Measurements from ENCODE around the gene GNB1.

The GNB1 gene

DNA sequence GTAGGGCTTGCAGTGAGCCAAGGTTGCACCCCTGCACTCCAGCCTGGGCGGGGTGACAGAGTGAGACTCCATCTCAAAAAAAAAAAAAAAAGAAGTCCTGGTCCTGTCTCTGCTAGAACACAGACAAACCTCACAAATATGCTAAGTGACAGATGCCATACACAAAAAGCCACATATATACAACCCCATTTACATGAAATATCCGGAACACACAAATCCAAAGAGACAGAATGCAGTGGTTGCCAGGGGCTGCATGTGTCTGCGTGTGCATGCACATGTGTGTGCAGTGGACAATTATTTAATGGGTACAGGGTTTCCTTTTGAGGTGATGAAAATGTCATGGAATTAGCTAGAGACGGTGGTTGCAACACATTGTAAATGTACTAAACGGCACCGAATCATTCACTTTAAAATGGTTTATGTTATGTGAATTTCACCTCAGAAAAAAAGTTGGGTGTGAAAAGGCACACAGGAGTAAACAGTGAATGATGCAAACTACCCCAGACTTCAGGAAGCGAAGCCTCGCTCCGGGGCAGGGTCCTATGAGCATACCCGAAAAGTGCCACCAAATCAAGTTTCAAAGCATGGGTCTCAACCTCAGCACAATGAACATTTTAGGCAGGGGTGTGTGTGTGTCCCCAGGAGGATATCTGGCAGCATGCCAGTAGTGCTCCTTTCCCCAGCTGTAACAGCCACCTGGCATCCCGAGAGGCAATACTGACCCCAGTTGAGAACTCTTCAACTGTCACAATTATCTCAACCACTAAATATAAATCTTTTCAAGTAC, 48.3 kb downstream of the GNB1 start:
- Histone ChIP-seq H3K9me3 (ENCODE audit: control insufficient read depth in 1 of 2, low read length in 2 of 2) (no peaks in the 10 kb centered on the region), H3K4me3 (ENCODE audit: low read depth in 1 of 2, low read length in 2 of 2) (no peak overlapping the region), H3K27ac (ENCODE audit: low read length) (no peak overlapping the region), H3K36me3 (ENCODE audit: control insufficient read depth in 1 of 2, insufficient read depth in 2 of 2, low read length in 2 of 2) (peaks cover 0 to 4% of the 10 kb centered on the region in 2 donors), H3K4me1 (ENCODE audit: control insufficient read depth in 1 of 2, insufficient read depth in 2 of 2, low read length in 2 of 2) (peaks cover 6 to 40% of the 10 kb centered on the region in 2 donors), H3K27me3 (ENCODE audit: low read depth, low read length) (no peaks in the 10 kb centered on the region)

DNA sequence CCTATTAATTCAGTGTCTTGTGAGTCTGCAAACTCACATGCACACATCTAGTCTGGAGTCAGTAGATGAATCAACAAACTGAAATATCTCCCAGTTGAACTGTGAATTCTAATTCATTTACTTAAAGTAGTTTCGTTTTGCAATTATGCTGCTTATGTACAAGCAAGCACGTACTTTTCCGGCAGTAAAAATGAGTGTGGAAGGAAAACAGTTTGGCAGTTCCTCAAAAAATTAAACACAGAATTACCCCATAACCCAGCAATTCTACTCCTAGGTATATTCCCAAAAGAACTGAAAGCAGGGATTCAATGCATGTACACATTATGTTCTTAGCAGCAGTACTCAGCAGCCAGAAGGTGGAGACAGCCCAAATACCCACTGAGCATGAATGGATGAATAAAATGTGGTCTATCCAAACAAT, 49.3 kb downstream of the GNB1 start:
- no peaks in the 10 kb centered on the region for H3K27me3 ChIP-seq (ENCODE audit: low read depth, low read length)
- peaks cover 6 to 30% of the 10 kb centered on the region in 2 donors for H3K4me1 ChIP-seq (ENCODE audit: control insufficient read depth in 1 of 2, insufficient read depth in 2 of 2, low read length in 2 of 2)
- H3K36me3 ChIP-seq (ENCODE audit: control insufficient read depth in 1 of 2, insufficient read depth in 2 of 2, low read length in 2 of 2): no peaks in the 10 kb centered on the region
- peak overlapping the region; percentile 21 for H3K27ac ChIP-seq (ENCODE audit: low read length)
- H3K9me3 ChIP-seq (ENCODE audit: control insufficient read depth in 1 of 2, low read length in 2 of 2): no peaks in the 10 kb centered on the region
- H3K4me3 ChIP-seq (ENCODE audit: low read depth in 1 of 2, low read length in 2 of 2): no peak overlapping the region

DNA sequence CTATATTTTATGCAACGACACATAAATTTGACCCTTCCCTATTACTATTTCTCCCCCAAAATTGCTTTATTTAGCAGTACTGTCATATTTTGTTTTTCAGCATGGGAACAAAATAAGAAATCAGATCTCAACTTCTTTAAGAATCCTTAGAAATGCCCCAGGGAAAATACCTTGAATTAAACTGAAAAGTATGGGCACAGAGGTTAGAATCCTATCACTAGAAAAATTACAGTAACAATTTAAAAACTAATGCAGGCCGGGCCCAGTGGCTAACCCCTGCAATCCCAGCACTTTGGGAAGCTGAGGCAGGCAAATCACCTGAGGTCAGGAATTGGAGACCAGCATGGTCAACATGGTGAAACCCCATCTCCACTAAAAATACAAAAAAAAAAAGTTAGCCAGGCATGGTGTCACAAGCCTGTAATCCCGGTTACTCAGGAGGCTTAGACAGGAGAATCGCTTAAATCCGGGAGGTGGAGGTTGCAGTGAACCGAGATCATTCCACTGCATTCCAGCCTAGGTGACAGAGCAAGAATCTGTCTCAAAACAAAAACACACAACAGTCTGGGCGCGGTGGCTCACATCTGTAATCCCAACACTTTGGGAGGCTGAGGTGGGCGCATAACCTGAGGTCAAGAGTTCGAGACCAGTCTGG, 51.4 kb downstream of the GNB1 start:
- Histone ChIP-seq H3K36me3 (ENCODE audit: control insufficient read depth in 1 of 2, insufficient read depth in 2 of 2, low read length in 2 of 2) (peaks cover 0 to 10% of the 10 kb centered on the region in 2 donors), H3K27me3 (ENCODE audit: low read depth, low read length) (no peaks in the 10 kb centered on the region), H3K4me1 (ENCODE audit: control insufficient read depth in 1 of 2, insufficient read depth in 2 of 2, low read length in 2 of 2) (peaks cover 6 to 24% of the 10 kb centered on the region in 2 donors), H3K27ac (ENCODE audit: low read length) (no peak overlapping the region), H3K4me3 (ENCODE audit: low read depth in 1 of 2, low read length in 2 of 2) (no peak overlapping the region), H3K9me3 (ENCODE audit: control insufficient read depth in 1 of 2, low read length in 2 of 2) (no peaks in the 10 kb centered on the region)

DNA sequence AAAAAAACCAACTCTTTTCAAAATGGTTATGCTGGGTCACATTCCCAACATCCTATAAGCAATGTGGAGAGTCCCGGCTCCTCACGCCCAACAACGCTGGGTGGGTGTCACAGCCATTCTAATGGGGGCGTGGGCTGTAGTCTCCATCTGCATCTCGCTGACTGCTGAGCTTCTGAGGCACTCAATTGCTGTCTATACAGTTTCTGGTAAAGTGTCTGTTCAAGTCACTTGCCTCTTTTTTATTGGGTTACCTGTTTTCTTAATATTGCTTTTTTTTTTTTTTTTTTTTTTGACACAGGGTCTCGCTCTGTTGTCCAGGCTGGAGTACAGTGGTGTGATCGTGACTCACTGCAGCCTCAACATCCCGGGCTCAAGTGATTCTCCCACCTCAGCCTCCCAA, 54.8 kb downstream of the GNB1 start:
- H3K27ac ChIP-seq (ENCODE audit: low read length): no peak overlapping the region
- H3K27me3 ChIP-seq (ENCODE audit: low read depth, low read length): no peaks in the 10 kb centered on the region
- peaks cover 8 to 17% of the 10 kb centered on the region in 2 donors for H3K36me3 ChIP-seq (ENCODE audit: control insufficient read depth in 1 of 2, insufficient read depth in 2 of 2, low read length in 2 of 2)
- no peaks in the 10 kb centered on the region for H3K9me3 ChIP-seq (ENCODE audit: control insufficient read depth in 1 of 2, low read length in 2 of 2)
- H3K4me3 ChIP-seq (ENCODE audit: low read depth in 1 of 2, low read length in 2 of 2): no peak overlapping the region
- peaks cover 0 to 10% of the 10 kb centered on the region in 2 donors for H3K4me1 ChIP-seq (ENCODE audit: control insufficient read depth in 1 of 2, insufficient read depth in 2 of 2, low read length in 2 of 2)

DNA sequence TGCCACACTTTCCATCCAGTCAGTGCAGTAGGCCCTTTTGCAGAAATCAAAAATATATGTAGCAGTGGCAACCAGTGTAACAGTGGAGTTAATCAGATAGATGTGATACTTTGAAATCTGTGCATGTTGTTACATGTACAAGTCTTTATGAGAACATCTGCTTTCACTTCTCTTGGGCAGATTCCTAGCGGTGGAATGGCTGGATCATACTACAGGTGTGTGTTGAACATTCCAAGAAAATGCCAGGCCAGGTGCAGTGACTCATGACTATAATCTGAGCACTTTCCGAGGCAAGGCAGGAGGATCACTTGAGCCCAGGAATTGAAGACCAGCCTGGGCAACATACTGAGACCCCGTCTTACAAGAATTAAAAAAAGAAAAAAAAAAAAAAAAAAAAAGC, 55.3 kb downstream of the GNB1 start:
- H3K4me1 ChIP-seq (ENCODE audit: control insufficient read depth in 1 of 2, insufficient read depth in 2 of 2, low read length in 2 of 2): peaks cover 0 to 4% of the 10 kb centered on the region in 2 donors
- H3K27me3 ChIP-seq (ENCODE audit: low read depth, low read length): no peaks in the 10 kb centered on the region
- peaks cover 8 to 17% of the 10 kb centered on the region in 2 donors for H3K36me3 ChIP-seq (ENCODE audit: control insufficient read depth in 1 of 2, insufficient read depth in 2 of 2, low read length in 2 of 2)
- no peaks in the 10 kb centered on the region for H3K9me3 ChIP-seq (ENCODE audit: control insufficient read depth in 1 of 2, low read length in 2 of 2)
- no peak overlapping the region for H3K27ac ChIP-seq (ENCODE audit: low read length)
- H3K4me3 ChIP-seq (ENCODE audit: low read depth in 1 of 2, low read length in 2 of 2): no peak overlapping the region

DNA sequence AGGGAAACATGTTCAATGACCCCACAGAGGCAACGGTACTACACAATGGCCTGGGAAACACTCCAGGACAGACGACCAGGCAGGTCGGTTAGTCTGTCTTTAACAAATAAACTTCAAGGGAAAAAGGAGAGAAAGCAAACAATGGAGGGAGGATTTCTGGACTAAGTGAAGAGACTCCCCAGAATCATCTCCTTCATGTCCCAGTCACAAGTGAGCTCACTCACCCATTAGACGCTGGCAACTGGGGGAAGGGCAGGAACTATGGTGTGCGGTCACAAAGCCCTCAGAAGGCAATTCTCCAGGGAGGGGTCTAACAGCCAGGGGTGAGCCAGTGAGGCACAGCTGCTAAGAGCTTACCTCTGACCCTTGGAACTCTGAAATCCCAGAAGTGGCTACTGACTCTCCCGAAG, 57.0 kb downstream of the GNB1 start:
- Histone ChIP-seq H3K36me3 (ENCODE audit: control insufficient read depth in 1 of 2, insufficient read depth in 2 of 2, low read length in 2 of 2) (peaks cover 8 to 20% of the 10 kb centered on the region in 2 donors), H3K27ac (ENCODE audit: low read length) (no peak overlapping the region), H3K9me3 (ENCODE audit: control insufficient read depth in 1 of 2, low read length in 2 of 2) (no peaks in the 10 kb centered on the region), H3K4me1 (ENCODE audit: control insufficient read depth in 1 of 2, insufficient read depth in 2 of 2, low read length in 2 of 2) (peaks cover 0 to 4% of the 10 kb centered on the region in 2 donors), H3K4me3 (ENCODE audit: low read depth in 1 of 2, low read length in 2 of 2) (no peak overlapping the region), H3K27me3 (ENCODE audit: low read depth, low read length) (no peaks in the 10 kb centered on the region)

DNA sequence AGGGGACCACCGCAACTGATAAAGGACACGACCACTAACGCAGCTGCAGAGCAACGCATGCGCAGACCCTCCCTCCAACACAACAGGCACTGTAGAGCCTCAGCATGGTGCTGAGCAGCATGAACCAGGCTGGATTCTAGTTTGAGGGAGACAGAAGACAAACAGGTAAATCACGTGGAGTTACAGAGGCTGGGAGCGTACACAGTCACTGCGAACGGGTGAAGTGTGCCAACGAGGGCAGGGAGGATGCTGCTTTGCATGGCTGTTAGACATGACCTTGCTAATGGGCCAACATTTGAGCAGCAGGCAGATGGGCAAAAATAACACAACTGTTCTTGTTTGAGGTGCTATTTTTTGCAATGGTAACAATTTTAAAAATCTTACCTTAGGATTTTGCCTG, 57.4 kb downstream of the GNB1 start:
- Histone ChIP-seq H3K4me1 (ENCODE audit: control insufficient read depth in 1 of 2, insufficient read depth in 2 of 2, low read length in 2 of 2) (peaks cover 0 to 4% of the 10 kb centered on the region in 2 donors), H3K4me3 (ENCODE audit: low read depth in 1 of 2, low read length in 2 of 2) (no peak overlapping the region), H3K36me3 (ENCODE audit: control insufficient read depth in 1 of 2, insufficient read depth in 2 of 2, low read length in 2 of 2) (peaks cover 8 to 20% of the 10 kb centered on the region in 2 donors), H3K27me3 (ENCODE audit: low read depth, low read length) (no peaks in the 10 kb centered on the region), H3K9me3 (ENCODE audit: control insufficient read depth in 1 of 2, low read length in 2 of 2) (no peaks in the 10 kb centered on the region), H3K27ac (ENCODE audit: low read length) (no peak overlapping the region)

DNA sequence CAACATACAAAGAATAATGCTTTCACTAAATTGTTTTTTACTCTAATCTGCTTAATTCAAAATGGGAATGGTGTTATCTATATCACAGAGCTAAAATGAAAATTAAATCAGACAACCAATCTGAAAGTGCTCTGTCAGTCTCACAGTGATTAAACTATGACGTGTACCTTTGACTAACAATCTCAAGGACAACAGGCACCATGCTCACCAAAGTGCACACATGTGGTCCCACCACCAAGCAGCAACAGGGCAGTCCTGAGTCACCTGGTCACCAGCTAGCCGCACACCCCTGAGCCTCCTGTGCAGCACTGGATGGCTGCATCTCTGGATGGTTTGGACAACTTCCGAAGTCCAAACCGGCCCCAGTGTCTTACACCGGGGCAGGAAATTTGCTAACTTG, 58.1 kb downstream of the GNB1 start:
- peaks cover 0 to 4% of the 10 kb centered on the region in 2 donors for H3K4me1 ChIP-seq (ENCODE audit: control insufficient read depth in 1 of 2, insufficient read depth in 2 of 2, low read length in 2 of 2)
- no peak overlapping the region for H3K27ac ChIP-seq (ENCODE audit: low read length)
- no peaks in the 10 kb centered on the region for H3K9me3 ChIP-seq (ENCODE audit: control insufficient read depth in 1 of 2, low read length in 2 of 2)

DNA sequence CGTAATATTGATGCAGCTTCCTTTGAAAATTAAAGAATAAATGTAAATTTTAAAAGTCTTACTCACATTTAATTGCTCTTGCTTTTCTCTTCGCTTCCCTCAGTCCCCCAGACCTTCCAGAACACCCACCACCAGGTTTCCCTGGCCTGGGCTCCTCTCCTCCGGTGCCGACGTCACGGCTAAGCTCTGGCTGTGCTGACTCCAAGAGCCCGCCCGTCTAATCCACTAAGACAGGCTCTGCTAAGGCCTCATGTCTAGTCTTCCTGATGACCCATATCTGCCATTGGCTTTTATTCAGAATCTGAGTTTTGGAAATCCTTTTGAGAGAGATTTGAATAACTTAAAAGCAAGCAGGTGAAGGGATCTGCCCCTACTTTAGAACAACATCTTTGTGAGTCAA, 58.7 kb downstream of the GNB1 start:
- H3K27ac ChIP-seq (ENCODE audit: low read length): no peak overlapping the region
- no peaks in the 10 kb centered on the region for H3K27me3 ChIP-seq (ENCODE audit: low read depth, low read length)
- H3K4me1 ChIP-seq (ENCODE audit: control insufficient read depth in 1 of 2, insufficient read depth in 2 of 2, low read length in 2 of 2): peaks cover 0 to 6% of the 10 kb centered on the region in 2 donors
- H3K4me3 ChIP-seq (ENCODE audit: low read depth in 1 of 2, low read length in 2 of 2): no peak overlapping the region
- peaks cover 8 to 20% of the 10 kb centered on the region in 2 donors for H3K36me3 ChIP-seq (ENCODE audit: control insufficient read depth in 1 of 2, insufficient read depth in 2 of 2, low read length in 2 of 2)
- H3K9me3 ChIP-seq (ENCODE audit: control insufficient read depth in 1 of 2, low read length in 2 of 2): no peaks in the 10 kb centered on the region

More for the DNA sequence above, 58.1 kb downstream of the GNB1 start:
- Histone ChIP-seq H3K36me3 (ENCODE audit: control insufficient read depth in 1 of 2, insufficient read depth in 2 of 2, low read length in 2 of 2) (peaks cover 8 to 20% of the 10 kb centered on the region in 2 donors), H3K27me3 (ENCODE audit: low read depth, low read length) (no peaks in the 10 kb centered on the region), H3K4me3 (ENCODE audit: low read depth in 1 of 2, low read length in 2 of 2) (no peak overlapping the region)

DNA sequence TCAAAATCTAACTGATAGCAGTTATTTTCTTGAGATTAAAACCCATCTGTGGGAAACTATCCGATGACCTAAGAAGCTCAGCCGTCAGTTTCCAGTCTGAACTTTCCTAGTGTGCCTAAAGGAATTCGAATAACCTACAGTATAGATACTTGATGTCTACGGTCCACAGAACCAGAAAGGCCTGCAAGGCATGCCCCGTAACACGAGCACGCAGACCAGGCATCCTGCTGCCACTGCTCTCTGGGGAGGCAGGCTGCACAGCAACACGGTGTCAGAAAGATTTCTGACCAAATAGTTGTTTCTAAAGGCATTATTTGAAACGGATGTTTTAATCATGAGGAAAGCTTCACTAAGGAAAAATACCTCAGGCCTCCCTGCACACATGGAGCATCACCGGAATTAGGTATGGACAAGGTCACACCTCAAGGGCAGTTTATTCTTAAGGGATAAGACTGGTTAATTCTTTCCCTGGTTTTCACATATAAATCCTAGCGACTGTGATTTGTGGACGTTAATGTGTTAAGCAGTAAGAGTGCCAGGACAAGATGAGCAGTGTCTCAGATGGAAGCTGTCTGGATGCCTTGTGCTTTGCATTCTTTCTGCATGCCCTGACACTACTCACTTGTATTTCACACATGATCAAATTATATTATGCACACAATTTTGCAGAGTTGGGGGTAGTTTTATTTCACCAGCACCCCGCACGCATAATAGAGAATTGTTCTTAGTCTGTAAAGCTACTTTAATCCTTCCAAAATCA, 63.6 kb downstream of the GNB1 start:
- Histone ChIP-seq H3K9me3 (ENCODE audit: control insufficient read depth in 1 of 2, low read length in 2 of 2) (no peaks in the 10 kb centered on the region), H3K27me3 (ENCODE audit: low read depth, low read length) (no peaks in the 10 kb centered on the region), H3K27ac (ENCODE audit: low read length) (no peak overlapping the region), H3K4me1 (ENCODE audit: control insufficient read depth in 1 of 2, insufficient read depth in 2 of 2, low read length in 2 of 2) (peaks cover 0 to 7% of the 10 kb centered on the region in 2 donors), H3K4me3 (ENCODE audit: low read depth in 1 of 2, low read length in 2 of 2) (no peak overlapping the region), H3K36me3 (ENCODE audit: control insufficient read depth in 1 of 2, insufficient read depth in 2 of 2, low read length in 2 of 2) (peaks cover 12 to 17% of the 10 kb centered on the region in 2 donors)

All from muscle layer of duodenum (tissue), 2 donors.